Smooth muscle cell (in vitro differentiated cells): Measurements from ENCODE around the gene ZFP36L2. TPM values are rescaled to one million over a fixed set of nuclear protein-coding genes. Genes with fewer than 3 reads are reported as not detected.

Experiments used
- DNase-seq: peaks from one replicate; lab custom pipeline; 2025; ENCODE audit not compliant: unreplicated experiment; lab: John Stamatoyannopoulos, UW
- H2AFZ ChIP-seq: fragments of 200-600 bp; sonication (generic); 2 replicates; pipeline ENCODE4 v1.6.0; 2016; ENCODE audit warnings: antibody characterized with exemption, low read depth, mild to moderate bottlenecking
- H3F3A ChIP-seq: fragments of 200-600 bp; sonication (generic); 2 replicates; pipeline ENCODE4 v1.6.0; 2017; ENCODE audit warnings: antibody characterized with exemption, low read depth
- H3K27ac ChIP-seq: fragments of 200-600 bp; sonication (generic); 2 replicates; pipeline ENCODE4 v1.5.1; 2016; ENCODE audit warnings: low read depth, mild to moderate bottlenecking
- H3K27me3 ChIP-seq: fragments of 200-600 bp; sonication (generic); 2 replicates; pipeline ENCODE4 v1.6.1; 2016; ENCODE audit warnings: low read depth, mild to moderate bottlenecking
- H3K36me3 ChIP-seq: fragments of 200-600 bp; sonication (generic); 2 replicates; pipeline ENCODE4 v1.5.1; 2016; ENCODE audit warnings: low read depth
- H3K4me1 ChIP-seq: fragments of 200-600 bp; sonication (generic); 2 replicates; pipeline ENCODE4 v1.5.1; 2016; ENCODE audit warnings: low read depth
- H3K4me2 ChIP-seq: fragments of 200-600 bp; sonication (generic); 2 replicates; pipeline ENCODE4 v1.6.0; 2016; ENCODE audit warnings: mild to moderate bottlenecking
- H3K4me3 ChIP-seq: fragments of 200-600 bp; sonication (generic); 2 replicates; pipeline ENCODE4 v1.5.1; 2016; ENCODE audit warnings: mild to moderate bottlenecking
- H3K79me2 ChIP-seq: fragments of 200-600 bp; sonication (generic); 2 replicates; pipeline ENCODE4 v1.6.0; 2016; ENCODE audit warnings: low read depth, mild to moderate bottlenecking
- H3K9ac ChIP-seq: fragments of 200-600 bp; sonication (generic); 2 replicates; pipeline ENCODE4 v1.6.0; 2016; ENCODE audit warnings: low read depth
- H3K9me3 ChIP-seq: fragments of 200-600 bp; sonication (generic); replicated peaks from 2 replicates; pipeline ENCODE4 v1.5.1; 2016; ENCODE audit warnings: low read depth
- H4K20me1 ChIP-seq: fragments of 200-600 bp; sonication (generic); 2 replicates; pipeline ENCODE4 v1.6.0; 2016; ENCODE audit warnings: low read depth
- CTCF ChIP-seq: fragments of 200-600 bp; sonication (generic); IDR thresholded peaks from 2 replicates; pipeline ENCODE4 v1.5.1; 2017; ENCODE audit warnings: borderline replicate concordance, mild to moderate bottlenecking, antibody characterized with exemption; ENCODE audit not compliant: insufficient read depth, poor library complexity, severe bottlenecking
- WGBS: methylation state at CpG from one replicate; pipeline ENCODE4 v1.1.7; 2016; ENCODE audit warnings: low lambda C conversion rate; 5-methylcytosine and 5-hydroxymethylcytosine counted together
- polyA plus RNA-seq: library from polyadenylated mRNA; unstranded; fragments of >200 nt; fragmentation: Nextera tagmentation; extraction: Ambion mirVana; gene quantifications from 2 replicates; pipeline ENCODE4 v1.2.1, GENCODE V29; 2016
- total RNA-seq: library from RNA; depleted of rRNA; stranded (reverse); fragments of >200 nt; gene quantifications from 2 replicates; pipeline ENCODE4 v1.2.3, GENCODE V29; 2014

Gene ZFP36L2
- total and polyA plus RNA-seq, 2 experiments from 2014 or later, result 7.1 to 25.8 TPM

GRCh38 chr2:43219383-43220228 is 6.8 kb downstream of the ZFP36L2 start:
- no peaks in the 10 kb centered on the region for H3K36me3 ChIP-seq
- H3K27me3 ChIP-seq, result no peaks in the 10 kb centered on the region
- peaks cover 64% of the 10 kb centered on the region for H3K4me1 ChIP-seq
- H4K20me1 ChIP-seq, result peaks cover 10% of the 10 kb centered on the region
- peak overlapping the region; percentile 89 for H3K4me3 ChIP-seq
- peak overlapping the region; percentile 97 for H3K4me2 ChIP-seq
- peak overlapping the region; percentile 90 for H2AFZ ChIP-seq
- peak; percentile 56 for DNase-seq
- no peaks in the 10 kb centered on the region for H3K9me3 ChIP-seq
- peaks cover 20% of the 10 kb centered on the region for H3K79me2 ChIP-seq
- WGBS, result 10% methylated on average over 32 of the region's 35 CpGs
- TF ChIP-seq CTCF, result no peak
- peak overlapping the region; percentile 68 for H3K9ac ChIP-seq
- H3F3A ChIP-seq, result peaks cover 25% of the 10 kb centered on the region
- peak overlapping the region; percentile 90 for H3K27ac ChIP-seq

DNA sequence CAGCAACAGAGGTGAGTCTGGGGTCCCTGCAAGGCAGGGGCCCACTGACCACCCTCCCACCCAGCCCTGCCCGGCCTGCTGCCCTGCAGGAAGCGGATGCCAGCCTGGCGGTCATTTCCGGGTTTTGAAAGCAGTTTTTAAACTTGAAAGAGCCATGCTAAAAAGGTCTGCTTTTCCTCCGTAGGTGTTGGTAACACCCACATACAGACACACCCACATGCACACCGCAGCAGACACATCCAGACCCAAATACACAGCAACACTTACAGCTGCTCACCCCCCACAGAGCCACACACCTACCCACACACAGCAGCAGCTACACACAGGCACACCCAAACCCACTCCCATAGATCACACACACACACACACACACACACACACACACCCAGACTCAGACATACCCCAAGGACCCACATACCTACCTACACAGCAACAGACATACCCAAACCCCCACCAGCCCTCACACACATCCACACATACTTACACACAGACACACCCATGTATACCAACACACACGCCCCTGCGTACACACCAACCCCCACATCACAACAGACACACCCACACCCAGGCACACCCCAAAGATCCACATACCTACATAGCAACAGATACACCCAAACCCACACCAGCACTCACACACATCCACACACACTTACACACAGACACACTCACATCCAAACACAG is 7.6 kb downstream of the ZFP36L2 start:
- Histone ChIP-seq H3K4me1 (peaks cover 62% of the 10 kb centered on the region), H2AFZ (no peak overlapping the region), H4K20me1 (peaks cover 4% of the 10 kb centered on the region), H3K4me2 (peak overlapping the region; percentile 97), H3K27ac (peak overlapping the region; percentile 90), H3K4me3 (peak overlapping the region; percentile 89), H3K79me2 (peaks cover 14% of the 10 kb centered on the region), H3K9me3 (no peaks in the 10 kb centered on the region), H3F3A (peaks cover 25% of the 10 kb centered on the region), H3K9ac (no peak overlapping the region), H3K36me3 (no peaks in the 10 kb centered on the region), H3K27me3 (no peaks in the 10 kb centered on the region)
- no peak for DNase-seq
- 46% methylated on average over 7 of the region's 8 CpGs for WGBS
- TF ChIP-seq CTCF, result no peak

GRCh38 chr2:43218155-43218701 is 8.2 kb downstream of the ZFP36L2 start:
- no peak for TF ChIP-seq CTCF
- Histone ChIP-seq H3F3A (peaks cover 25% of the 10 kb centered on the region), H3K4me2 (peak overlapping the region; percentile 97), H3K27me3 (no peaks in the 10 kb centered on the region), H3K79me2 (peaks cover 8% of the 10 kb centered on the region), H3K4me1 (peaks cover 55% of the 10 kb centered on the region), H3K36me3 (no peaks in the 10 kb centered on the region), H3K4me3 (peak overlapping the region; percentile 17), H2AFZ (no peak overlapping the region), H3K27ac (peak overlapping the region; percentile 90), H4K20me1 (no peaks in the 10 kb centered on the region), H3K9me3 (no peaks in the 10 kb centered on the region), H3K9ac (no peak overlapping the region)
- WGBS, result 11% methylated on average over 13 of the region's 13 CpGs
- DNase-seq, result no peak
